DND-41 (cell line): Measurements from ENCODE around the gene ATP6V1F.

Experiments
- ATAC-seq: fragments of 200-7000 bp; cut with Tn5 transposase; 3 replicates; pipeline ENCODE4 v1.9.1; 2021; ENCODE audit warnings: low read depth; ENCODE audit not compliant: insufficient read depth
- DNase-seq: peaks from one replicate; pipeline ENCODE4 v3.0.0-alpha.2; 2020
- H2AFZ ChIP-seq: 2 replicates; pipeline ENCODE4 v1.6.0; 2012; ENCODE audit warnings: low read depth, low read length
- H3K27ac ChIP-seq: 2 replicates; pipeline ENCODE4 v1.5.1; 2012; ENCODE audit warnings: low read length, inconsistent platforms
- H3K27me3 ChIP-seq: fragments of 200-600 bp; sonication (generic); 2 replicates; pipeline ENCODE4 v1.6.0; 2012; ENCODE audit warnings: low read length, mild to moderate bottlenecking, inconsistent platforms; ENCODE audit not compliant: insufficient read depth, poor library complexity
- H3K36me3 ChIP-seq: 2 replicates; pipeline ENCODE4 v1.5.1; 2012; ENCODE audit warnings: low read length, inconsistent platforms; ENCODE audit not compliant: insufficient read depth
- H3K4me1 ChIP-seq: 2 replicates; pipeline ENCODE4 v1.5.1; 2012; ENCODE audit warnings: mild to moderate bottlenecking, low read length; ENCODE audit not compliant: insufficient read depth
- H3K4me2 ChIP-seq: 2 replicates; pipeline ENCODE4 v1.6.0; 2012; ENCODE audit warnings: mild to moderate bottlenecking, moderate library complexity, low read length, inconsistent platforms; ENCODE audit not compliant: insufficient read depth
- H3K4me3 ChIP-seq, 2 experiments: fragments of 200-600 bp in 1 of 2; shearing (Covaris generic) in 1 of 2; 2 replicates each; pipeline ENCODE4 v1.5.1; 2012 to 2016; ENCODE audit warnings: inconsistent platforms in 2 of 2, low read length in 2 of 2, mild to moderate bottlenecking in 2 of 2, low read depth in 1 of 2, moderate library complexity in 1 of 2
- H3K79me2 ChIP-seq: 2 replicates; pipeline ENCODE4 v1.6.0; 2012; ENCODE audit warnings: low read length, inconsistent platforms; ENCODE audit not compliant: insufficient read depth
- H3K9ac ChIP-seq: 2 replicates; pipeline ENCODE4 v1.6.0; 2012; ENCODE audit warnings: low read depth, mild to moderate bottlenecking, inconsistent platforms, low read length, moderate library complexity
- H3K9me3 ChIP-seq: 2 replicates; pipeline ENCODE4 v1.5.1; 2012; ENCODE audit warnings: low read length, moderate library complexity, mild to moderate bottlenecking, inconsistent platforms; ENCODE audit not compliant: insufficient read depth, severe bottlenecking
- H4K20me1 ChIP-seq: 2 replicates; pipeline ENCODE4 v1.6.0; 2012; ENCODE audit warnings: low read length; ENCODE audit not compliant: insufficient read depth
- CTCF ChIP-seq: IDR thresholded peaks from 2 replicates; pipeline ENCODE4 v1.5.1; 2012; ENCODE audit warnings: borderline replicate concordance, low read length, moderate library complexity, mild to moderate bottlenecking; ENCODE audit not compliant: poor library complexity, severe bottlenecking; ENCODE audit errors: extremely low read depth
- EZH2 ChIP-seq: IDR thresholded peaks from 3 replicates; pipeline ENCODE4 v1.6.1; 2012; ENCODE audit warnings: borderline replicate concordance, low read depth, mild to moderate bottlenecking, moderate library complexity, low read length, inconsistent platforms; ENCODE audit not compliant: severe bottlenecking

Gene ATP6V1F

DNA sequence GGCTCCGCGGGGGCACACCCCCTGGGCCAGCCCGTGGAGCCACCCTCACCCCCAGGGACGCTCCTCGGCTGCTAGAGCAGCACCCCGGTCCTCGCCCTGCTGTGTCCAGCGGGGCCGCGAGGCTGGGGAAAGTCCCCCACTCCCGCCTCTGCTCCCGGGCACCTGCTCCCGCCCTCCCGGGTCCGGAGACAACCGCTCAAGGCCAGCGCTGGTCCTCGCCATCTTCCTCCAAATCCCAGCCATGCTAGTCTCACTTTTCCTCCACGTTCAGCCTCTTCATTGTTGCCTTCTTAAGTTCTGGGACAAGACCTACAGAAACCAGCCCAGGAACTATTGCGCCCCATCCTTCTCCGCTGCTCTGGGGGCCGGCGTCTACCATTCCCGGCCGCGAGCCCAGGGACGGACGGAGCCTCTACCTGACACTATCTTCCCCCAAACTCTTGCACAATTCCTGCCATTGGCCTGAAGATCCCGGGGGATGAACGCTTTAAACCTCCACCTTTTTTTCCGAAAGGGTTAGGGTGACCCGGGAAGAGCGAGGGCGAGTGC is 52.7 kb downstream of the ATP6V1F start:
- no peak overlapping the region for H3K27ac ChIP-seq
- no peaks in the 10 kb centered on the region for H3K79me2 ChIP-seq
- no peaks in the 10 kb centered on the region for H3K9me3 ChIP-seq
- TF ChIP-seq EZH2 (no peak), CTCF (no peak)
- no peak for ATAC-seq
- H3K4me2 ChIP-seq = no peak overlapping the region
- DNase-seq = no peak
- H3K36me3 ChIP-seq = no peaks in the 10 kb centered on the region
- no peak overlapping the region for H2AFZ ChIP-seq
- no peaks in the 10 kb centered on the region for H3K27me3 ChIP-seq
- no peaks in the 10 kb centered on the region for H4K20me1 ChIP-seq
- no peak overlapping the region for H3K9ac ChIP-seq
- H3K4me1 ChIP-seq = no peaks in the 10 kb centered on the region
- no peak overlapping the region for H3K4me3 ChIP-seq
